Stimulated activated CD8-positive, alpha-beta memory T cell treated with anti-CD3 and anti-CD28 coated beads, Interleukin-7, amount 100 ng/mL, for 48 hours (primary cell): ENCODE measurements around the gene GANAB.
A peak's percentile ranks its signal among the peaks of the same experiment; 100 is the strongest.
"Not testable (repeated sequence)": the region's sequence is repeated elsewhere in the genome, so short reads cannot be mapped to it uniquely, and the experiment has no call there.

Source experiments
- DNase-seq, 2 donors: peaks; one replicate each; pipeline ENCODE4 v3.0.0-alpha.2; 2020; ENCODE audit warnings: low read depth in 1 of 2; ENCODE audit errors: extremely low read depth in 1 of 2

The GANAB gene

DNA sequence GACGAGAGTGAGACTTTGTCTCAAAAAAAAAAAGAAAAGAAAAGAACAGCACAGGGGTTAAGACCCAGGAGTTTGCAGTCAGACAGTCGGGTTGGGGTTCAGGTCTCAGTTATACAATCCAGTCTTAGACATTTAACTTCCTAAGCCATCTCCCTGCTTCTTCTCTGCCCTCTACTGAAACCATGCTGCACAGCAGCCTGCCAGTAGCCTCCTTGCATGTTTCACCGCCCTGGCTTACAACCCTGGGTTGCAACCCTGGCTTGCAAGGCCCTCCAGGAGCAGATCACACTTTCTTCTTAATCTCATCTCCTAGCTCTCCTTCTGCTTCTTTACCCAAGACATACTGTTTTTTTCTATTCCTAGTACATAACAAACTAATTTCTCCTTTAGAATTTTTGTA is 18.7 kb downstream of the GANAB start:
- no peak for DNase-seq

DNA sequence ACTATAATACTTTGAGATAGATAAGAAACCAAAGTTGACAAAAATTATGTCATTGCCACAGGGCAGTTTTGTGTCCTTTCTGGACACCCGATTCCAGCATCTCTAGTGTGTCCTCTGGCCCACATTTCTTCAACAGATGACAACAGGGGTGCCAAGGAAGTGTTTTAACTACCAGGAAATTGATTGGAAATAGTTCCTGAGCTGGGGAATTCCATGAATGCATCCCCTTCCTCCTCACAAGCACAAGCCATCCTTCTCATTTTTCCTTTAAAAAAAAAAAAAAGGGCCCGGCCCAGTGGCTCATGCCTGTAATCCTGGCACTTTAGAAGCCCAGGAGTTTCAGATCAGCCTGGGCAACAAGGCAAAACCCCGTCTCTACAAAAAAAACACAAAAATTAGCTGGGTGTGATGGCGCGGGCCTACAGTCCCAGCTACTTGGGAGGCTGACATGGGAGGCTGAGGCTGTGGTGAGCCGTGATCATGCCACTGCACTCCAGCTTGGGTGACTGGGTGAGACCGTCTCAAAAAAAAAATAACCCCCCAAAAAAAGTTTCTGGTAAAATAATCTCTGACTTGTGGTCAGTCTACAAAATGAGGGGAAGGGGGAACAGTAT is 23.8 kb downstream of the GANAB start:
- DNase-seq = no peak

- peak; percentile 97 to 98 for DNase-seq
Measured at GRCh38 chr11:62621567-62622470, 24.6 kb downstream of the GANAB start, which contains the start of gene B3GAT3. Gene B3GAT3, minus strand, starts transcription at chr11:62621986. Its CDS starts 39 bp downstream, at chr11:62621947.

- DNase-seq = no peak
Measured at GRCh38 chr11:62621027-62621566, 25.3 kb downstream of the GANAB start.

- not testable (repeated sequence) for DNase-seq
Measured at GRCh38 chr11:62616957-62617356, 29.5 kb downstream of the GANAB start.

- DNase-seq = no peak
Measured at GRCh38 chr11:62615521-62615920, 30.9 kb downstream of the GANAB start.

GRCh38 chr11:62614275-62614674 is 32.1 kb downstream of the GANAB start:
- DNase-seq = peak in 1 of 2 donors; percentile 40

DNA sequence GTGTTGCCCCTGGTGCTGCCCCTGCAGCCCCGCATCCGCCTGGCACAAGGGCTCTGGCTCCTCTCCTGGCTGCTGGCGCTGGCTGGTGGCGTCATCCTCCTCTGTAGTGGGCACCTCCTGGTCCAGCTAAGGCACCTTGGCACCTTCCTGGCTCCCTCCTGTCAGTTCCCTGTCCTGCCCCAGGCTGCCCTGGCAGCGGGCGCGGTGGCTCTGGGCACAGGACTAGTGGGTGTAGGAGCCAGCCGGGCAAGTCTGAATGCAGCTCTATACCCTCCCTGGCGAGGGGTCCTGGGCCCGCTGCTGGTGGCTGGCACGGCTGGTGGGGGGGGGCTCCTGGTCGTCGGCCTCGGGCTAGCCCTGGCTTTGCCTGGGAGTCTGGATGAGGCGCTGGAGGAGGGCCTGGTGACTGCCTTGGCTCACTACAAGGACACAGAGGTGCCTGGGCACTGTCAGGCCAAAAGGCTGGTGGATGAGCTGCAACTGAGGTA is 33.1 kb downstream of the GANAB start:
- DNase-seq = no peak

DNA sequence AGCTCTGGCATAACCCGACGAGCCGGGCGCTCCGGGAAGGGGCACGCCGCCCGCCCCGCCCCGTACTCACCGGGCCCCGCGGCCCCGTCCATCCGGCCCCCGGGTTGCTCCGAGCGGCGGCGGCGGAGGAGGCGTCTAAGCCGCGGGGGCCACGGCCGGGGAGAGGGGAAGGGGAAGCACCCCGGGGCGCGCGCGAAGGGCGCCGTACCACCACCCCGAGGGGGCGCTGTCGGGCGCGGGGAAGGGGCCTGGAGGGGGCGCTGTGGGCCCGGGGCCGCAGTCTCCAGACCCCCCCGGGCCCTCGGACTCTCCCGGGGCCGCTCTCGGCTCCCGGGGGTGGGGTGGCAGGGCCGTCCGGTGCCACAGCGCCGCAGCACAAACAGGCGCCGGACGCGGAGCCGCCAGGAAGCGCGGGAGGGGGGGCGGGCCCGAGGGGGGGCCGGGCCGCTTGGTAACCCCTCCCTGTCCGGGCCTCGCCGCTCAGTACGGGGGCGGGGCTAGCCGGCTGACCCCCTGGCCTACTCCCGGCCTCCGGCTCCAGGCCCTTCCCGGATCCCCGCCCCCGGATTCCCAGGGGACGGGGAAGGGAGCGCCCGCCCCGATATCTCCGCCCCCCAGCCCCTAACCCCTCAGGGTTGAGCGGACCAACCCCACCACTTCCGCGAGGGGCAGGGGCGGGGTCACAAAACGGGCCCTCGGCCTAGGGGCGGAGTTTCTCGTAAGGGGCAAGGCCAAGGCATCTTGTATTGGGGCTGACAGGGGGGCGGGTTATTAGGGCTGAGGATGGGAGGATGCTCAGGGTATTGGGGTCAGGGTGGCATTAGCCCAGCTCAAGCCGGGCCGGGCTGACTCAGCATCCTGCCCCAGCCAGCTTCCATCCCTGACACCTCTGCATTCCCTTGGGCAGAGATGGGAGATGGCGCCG is 33.8 kb downstream of the GANAB start, which contains the start of the genes EML3 and ROM1:
Gene EML3, minus strand, starts transcription at position 410 of the 925 bp plus-strand sequence. Its CDS starts 318 bp downstream, at position 92.
Gene ROM1, plus strand, starts transcription at position 892 of the 925 bp plus-strand sequence. Its CDS starts 25 bp downstream, at position 917.
- peak; percentile 76 for DNase-seq

DNA sequence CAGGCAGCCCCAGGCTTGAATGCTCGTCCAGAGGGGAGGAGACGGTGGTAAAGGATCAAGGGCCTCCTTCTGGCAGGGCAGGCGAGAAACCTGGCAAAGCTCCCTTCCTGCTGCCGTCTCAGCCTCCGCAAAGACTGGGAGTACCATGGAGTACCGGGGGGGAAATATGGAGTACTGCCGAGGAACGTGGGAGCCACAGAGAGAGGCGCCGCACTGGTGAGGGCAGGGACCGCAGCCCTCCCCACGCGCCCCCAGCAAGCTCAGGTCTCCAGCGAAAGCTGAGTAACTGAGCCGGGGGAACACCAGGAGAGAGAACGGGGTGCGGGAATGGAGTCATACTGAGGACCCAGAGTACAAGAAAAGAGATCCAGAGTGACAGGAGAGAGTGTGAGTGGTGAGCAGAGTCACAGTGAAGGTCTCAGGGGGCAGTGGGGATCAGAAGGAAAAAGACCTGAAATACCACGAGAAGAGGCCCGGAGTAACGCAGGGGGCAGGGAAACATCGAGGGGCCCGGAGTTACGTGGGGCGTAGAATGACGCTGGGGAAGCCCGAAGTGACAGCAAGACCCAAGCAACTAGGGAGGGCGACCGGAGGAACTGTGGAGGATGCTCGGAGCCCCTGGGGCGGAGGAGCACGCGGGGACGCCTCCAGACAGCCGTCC is 34.6 kb downstream of the GANAB start:
- DNase-seq = peak in 1 of 2 donors; percentile 33

DNA sequence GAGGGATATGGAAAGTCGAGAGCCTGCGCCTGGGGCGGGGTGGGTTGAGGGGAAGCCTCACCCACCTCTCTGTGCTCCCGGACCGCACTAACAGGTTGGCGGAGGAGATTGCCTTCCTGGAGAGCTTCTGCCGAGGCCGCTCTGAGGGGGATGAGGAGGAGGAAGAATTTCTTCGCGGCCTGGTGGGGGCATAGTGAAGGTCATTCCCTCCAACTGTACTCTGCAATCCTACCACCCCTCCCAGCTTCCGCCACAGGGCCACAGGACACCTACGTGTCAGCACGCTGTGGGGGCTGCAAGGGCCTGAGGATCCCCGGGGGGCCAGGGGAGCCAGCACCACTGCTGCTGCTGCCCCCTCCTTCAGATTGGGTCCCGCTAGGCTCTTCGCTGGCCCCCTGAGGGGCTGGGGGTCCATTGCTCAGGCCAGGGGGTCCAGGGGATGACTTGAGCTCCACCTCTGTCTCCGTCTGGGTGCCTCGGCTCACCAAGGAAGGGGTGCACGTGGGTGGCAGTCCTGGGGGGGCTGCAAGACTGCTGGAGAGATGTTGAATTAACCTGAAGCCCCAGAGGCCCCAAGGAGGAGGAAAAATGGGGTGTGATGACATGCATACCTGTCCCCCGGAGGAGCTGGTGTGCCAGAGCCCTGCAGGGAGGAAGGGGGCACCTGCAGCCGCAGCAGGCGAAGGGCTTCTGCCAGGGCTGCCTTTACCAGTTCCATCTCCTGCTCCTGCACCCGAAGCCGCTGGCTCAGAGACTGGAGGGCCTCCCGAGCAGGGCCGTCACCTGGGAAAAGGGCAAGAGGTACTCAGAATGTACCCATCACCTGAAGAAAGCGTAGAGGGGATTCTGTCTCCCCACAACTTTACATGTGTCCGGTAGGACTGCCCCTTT is 35.4 kb downstream of the GANAB start:
- DNase-seq = no peak

DNA sequence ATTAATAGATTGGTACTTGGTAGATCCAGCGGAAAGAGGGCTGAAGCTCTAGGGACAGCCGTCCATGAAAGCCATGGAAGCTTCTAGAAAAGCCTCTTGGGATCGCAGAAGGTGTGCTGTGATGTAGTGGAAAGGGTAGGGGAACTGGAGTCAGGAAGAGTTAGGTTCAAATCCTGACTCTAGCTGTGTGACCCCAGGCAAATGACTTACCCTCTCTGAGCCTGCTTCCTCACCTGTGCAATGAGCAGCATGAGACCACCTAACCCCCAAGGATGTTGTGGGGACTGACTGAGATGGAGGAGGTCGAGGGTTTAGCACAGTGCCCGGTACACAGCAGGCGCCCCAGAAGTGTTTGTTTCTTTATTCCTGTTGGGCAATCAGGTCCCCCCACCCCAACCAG is 36.0 kb downstream of the GANAB start:
- DNase-seq = no peak

DNA sequence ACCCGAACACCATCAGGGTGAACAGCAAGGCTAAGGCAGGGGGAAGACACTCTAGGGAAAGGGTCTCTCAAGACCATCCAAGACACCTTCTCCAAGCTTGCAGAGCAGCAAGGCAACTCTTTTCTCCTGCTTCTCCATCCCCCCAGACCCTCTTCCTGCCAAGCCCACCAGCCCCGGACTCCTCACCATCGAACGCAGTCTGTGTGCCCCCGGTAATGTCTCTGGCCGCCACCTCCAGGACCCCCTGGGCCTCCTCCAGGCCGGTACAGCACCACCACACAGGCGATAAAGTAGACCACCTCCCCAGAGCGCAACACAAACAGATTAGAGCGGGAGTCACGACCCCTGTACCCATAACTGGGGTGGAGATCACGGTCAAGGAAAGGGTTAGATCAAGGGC is 37.6 kb downstream of the GANAB start:
- DNase-seq = no peak

DNA sequence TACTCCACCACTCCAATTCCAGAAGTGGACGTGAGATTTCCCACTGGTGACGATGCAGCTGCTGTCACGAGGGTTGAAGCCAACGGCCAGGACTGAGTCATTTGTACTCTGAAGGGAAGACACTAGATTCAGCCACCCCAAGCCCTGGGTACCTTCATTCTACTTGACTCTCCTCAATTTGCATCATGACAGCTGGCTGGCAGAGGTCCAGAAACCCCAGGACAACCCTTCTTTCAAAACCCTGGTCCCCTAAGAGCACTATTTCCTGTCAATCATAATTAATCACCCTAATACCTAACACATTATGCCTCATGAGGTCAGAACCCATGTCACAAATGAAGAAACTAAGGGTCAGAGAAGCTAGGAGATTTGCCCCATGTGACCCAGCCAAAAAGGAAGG is 38.7 kb downstream of the GANAB start:
- no peak for DNase-seq

- DNase-seq = no peak
Measured at GRCh38 chr11:62605902-62606301, 40.5 kb downstream of the GANAB start.

DNA sequence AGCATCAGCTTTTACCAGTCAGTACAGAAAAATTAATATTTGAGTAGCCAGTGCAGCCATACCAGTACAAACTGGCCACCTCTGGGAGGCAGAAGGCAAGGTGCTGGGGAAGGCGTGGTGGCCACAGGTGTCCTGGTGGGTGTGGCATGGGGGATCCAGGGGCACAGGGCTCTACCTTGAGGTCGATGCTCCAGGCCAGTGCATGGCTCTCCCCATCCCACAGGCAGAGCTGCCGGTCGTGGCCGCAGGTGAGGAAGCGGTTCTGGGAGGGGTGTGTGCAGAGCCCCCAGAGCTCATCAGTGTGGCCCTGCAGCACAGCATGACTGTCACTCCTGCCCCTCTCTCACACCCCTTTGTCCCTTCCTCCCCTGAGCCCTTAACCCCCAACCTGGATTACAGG is 40.9 kb downstream of the GANAB start:
- no peak for DNase-seq

- DNase-seq = no peak
Measured at GRCh38 chr11:62604460-62605120, 41.8 kb downstream of the GANAB start.

- no peak for DNase-seq
Measured at GRCh38 chr11:62603776-62604299, 42.6 kb downstream of the GANAB start.
